ENCODE results near the gene HYPK.

The HYPK gene

GRCh38 chr15:43776101-43776717 is 24.2 kb upstream of the HYPK start:
- Histone ChIP-seq H3K9me3 (ENCODE audit: control insufficient read depth, insufficient read depth, low read length) (no peaks in the 10 kb centered on the region), H4K20me1 (ENCODE audit: control insufficient read depth, insufficient read depth, low read depth, low read length) (peaks cover 11% of the 10 kb centered on the region; the same call in 1 of the 2 replicates), H3K79me2 (ENCODE audit: control insufficient read depth, low read length) (peaks cover 81% of the 10 kb centered on the region), H3K4me2 (ENCODE audit: low read length) (peak overlapping the region; percentile 93), H3K27me3 (ENCODE audit: control insufficient read depth, low read length) (no peaks in the 10 kb centered on the region), H3K9me2 (replicated peaks; ENCODE audit: control insufficient read depth, low read length) (no peaks in the 10 kb centered on the region), H3K36me3 (ENCODE audit: control insufficient read depth, low read length) (peaks cover 79% of the 10 kb centered on the region), H3F3A (ENCODE audit: control insufficient read depth, insufficient read depth) (peaks cover 67% of the 10 kb centered on the region), H3K27ac (ENCODE audit: low read depth, low read length) (peak overlapping the region; percentile 97), H3K4me3 (ENCODE audit: low read length) (peak overlapping the region; percentile 95), H3K4me1 (ENCODE audit: control insufficient read depth, low read length) (peaks cover 73% of the 10 kb centered on the region)
- TF ChIP-seq EZH2phosphoT487 (IDR thresholded peaks at IDR 0.05; ENCODE audit: borderline replicate concordance, low read length) (no peak), CTCF (IDR thresholded peaks at IDR 0.05; ENCODE audit: low read depth, low read length, poor library complexity, severe bottlenecking) (no peak)

GRCh38 chr15:43776718-43777266 is 23.6 kb upstream of the HYPK start, which contains the start of gene ELL3:
ELL3 (minus strand) TSS chr15:43776966; CDS start chr15:43776901, 65 bp downstream.
- H3K4me1 ChIP-seq (ENCODE audit: control insufficient read depth, low read length), result peaks cover 77% of the 10 kb centered on the region
- H3F3A ChIP-seq (ENCODE audit: control insufficient read depth, insufficient read depth), result peaks cover 65% of the 10 kb centered on the region
- no peaks in the 10 kb centered on the region for H3K9me3 ChIP-seq (ENCODE audit: control insufficient read depth, insufficient read depth, low read length)
- H3K27me3 ChIP-seq (ENCODE audit: control insufficient read depth, low read length), result no peaks in the 10 kb centered on the region
- H3K4me3 ChIP-seq (ENCODE audit: low read length), result peak within 1 kb of the TSS; percentile 95
- H3K4me2 ChIP-seq (ENCODE audit: low read length), result peak within 1 kb of the TSS; percentile 93
- H4K20me1 ChIP-seq (ENCODE audit: control insufficient read depth, insufficient read depth, low read depth, low read length), result peaks cover 11% of the 10 kb centered on the region; the same call in 1 of the 2 replicates
- H3K9me2 ChIP-seq (replicated peaks; ENCODE audit: control insufficient read depth, low read length), result no peaks in the 10 kb centered on the region
- H3K36me3 ChIP-seq (ENCODE audit: control insufficient read depth, low read length), result peaks cover 77% of the 10 kb centered on the region
- peaks cover 86% of the 10 kb centered on the region for H3K79me2 ChIP-seq (ENCODE audit: control insufficient read depth, low read length)
- H3K27ac ChIP-seq (ENCODE audit: low read depth, low read length), result peak within 1 kb of the TSS; percentile 97
- TF ChIP-seq CTCF (IDR thresholded peaks at IDR 0.05; ENCODE audit: low read depth, low read length, poor library complexity, severe bottlenecking), result no peak
- no peak for TF ChIP-seq EZH2phosphoT487 (IDR thresholded peaks at IDR 0.05; ENCODE audit: borderline replicate concordance, low read length)

- Histone ChIP-seq H4K20me1 (ENCODE audit: control insufficient read depth, insufficient read depth, low read depth, low read length) (peaks cover 11% of the 10 kb centered on the region; the same call in 1 of the 2 replicates), H3K79me2 (ENCODE audit: control insufficient read depth, low read length) (peaks cover 92% of the 10 kb centered on the region), H3K4me1 (ENCODE audit: control insufficient read depth, low read length) (peaks cover 77% of the 10 kb centered on the region), H3K27me3 (ENCODE audit: control insufficient read depth, low read length) (no peaks in the 10 kb centered on the region), H3K4me3 (ENCODE audit: low read length) (peak overlapping the region; percentile 95), H3K27ac (ENCODE audit: low read depth, low read length) (peak overlapping the region; percentile 97), H3K9me2 (replicated peaks; ENCODE audit: control insufficient read depth, low read length) (no peaks in the 10 kb centered on the region), H3K9me3 (ENCODE audit: control insufficient read depth, insufficient read depth, low read length) (no peaks in the 10 kb centered on the region), H3K4me2 (ENCODE audit: low read length) (peak overlapping the region; percentile 93), H3K36me3 (ENCODE audit: control insufficient read depth, low read length) (peaks cover 71% of the 10 kb centered on the region), H3F3A (ENCODE audit: control insufficient read depth, insufficient read depth) (peaks cover 64% of the 10 kb centered on the region)
- TF ChIP-seq EZH2phosphoT487 (IDR thresholded peaks at IDR 0.05; ENCODE audit: borderline replicate concordance, low read length) (no peak), CTCF (IDR thresholded peaks at IDR 0.05; ENCODE audit: low read depth, low read length, poor library complexity, severe bottlenecking) (peak; percentile 87)
Measured at GRCh38 chr15:43777267-43777914, 23.0 kb upstream of the HYPK start.
